ENCODE results near the gene FAM228B.

Gene FAM228B

GRCh38 chr2:24209389-24210105, 86.3 kb downstream of the FAM228B start:
- Mint-ChIP-seq H3K36me3 (ENCODE audit: low read depth) (peaks cover 32% of the 10 kb centered on the region), H3K4me1 (no peaks in the 10 kb centered on the region), H3K4me3 (no peak overlapping the region), H3K27ac (no peak overlapping the region), H3K9me3 (no peaks in the 10 kb centered on the region), H3K27me3 (ENCODE audit: low read depth) (no peaks in the 10 kb centered on the region)
- TF ChIP-seq, protein P1, sequence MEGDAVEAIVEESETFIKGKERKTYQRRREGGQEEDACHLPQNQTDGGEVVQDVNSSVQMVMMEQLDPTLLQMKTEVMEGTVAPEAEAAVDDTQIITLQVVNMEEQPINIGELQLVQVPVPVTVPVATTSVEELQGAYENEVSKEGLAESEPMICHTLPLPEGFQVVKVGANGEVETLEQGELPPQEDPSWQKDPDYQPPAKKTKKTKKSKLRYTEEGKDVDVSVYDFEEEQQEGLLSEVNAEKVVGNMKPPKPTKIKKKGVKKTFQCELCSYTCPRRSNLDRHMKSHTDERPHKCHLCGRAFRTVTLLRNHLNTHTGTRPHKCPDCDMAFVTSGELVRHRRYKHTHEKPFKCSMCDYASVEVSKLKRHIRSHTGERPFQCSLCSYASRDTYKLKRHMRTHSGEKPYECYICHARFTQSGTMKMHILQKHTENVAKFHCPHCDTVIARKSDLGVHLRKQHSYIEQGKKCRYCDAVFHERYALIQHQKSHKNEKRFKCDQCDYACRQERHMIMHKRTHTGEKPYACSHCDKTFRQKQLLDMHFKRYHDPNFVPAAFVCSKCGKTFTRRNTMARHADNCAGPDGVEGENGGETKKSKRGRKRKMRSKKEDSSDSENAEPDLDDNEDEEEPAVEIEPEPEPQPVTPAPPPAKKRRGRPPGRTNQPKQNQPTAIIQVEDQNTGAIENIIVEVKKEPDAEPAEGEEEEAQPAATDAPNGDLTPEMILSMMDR (IDR thresholded peaks at IDR 0.05; ENCODE audit: unreplicated experiment in 3 of 3), result no peak

DNA sequence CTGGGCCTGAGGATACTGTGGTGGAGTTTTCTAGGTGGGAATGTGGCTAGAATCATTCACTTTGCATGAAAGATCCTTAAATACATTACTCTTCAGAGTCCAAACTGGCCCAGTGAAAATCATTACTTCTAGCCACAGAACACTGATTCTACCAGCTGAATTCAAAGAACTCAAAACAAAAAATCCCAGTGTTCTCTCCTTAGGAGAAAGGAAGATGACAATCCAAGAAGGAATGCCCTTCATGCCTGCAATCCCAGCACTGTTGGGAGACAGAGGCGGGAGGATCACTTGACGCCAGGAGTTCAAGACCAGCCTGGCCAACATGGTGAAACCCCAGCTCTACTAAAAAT, 86.8 kb downstream of the FAM228B start:
- H3K27me3 Mint-ChIP-seq (ENCODE audit: low read depth), result no peaks in the 10 kb centered on the region
- no peaks in the 10 kb centered on the region for H3K9me3 Mint-ChIP-seq
- no peak overlapping the region for H3K27ac Mint-ChIP-seq
- H3K4me1 Mint-ChIP-seq, result no peaks in the 10 kb centered on the region
- TF ChIP-seq, protein P1 (IDR thresholded peaks at IDR 0.05; ENCODE audit: unreplicated experiment in 3 of 3), result no peak
- H3K4me3 Mint-ChIP-seq, result no peak overlapping the region
- H3K36me3 Mint-ChIP-seq (ENCODE audit: low read depth), result peaks cover 32% of the 10 kb centered on the region

GRCh38 chr2:24210723-24211122, 87.5 kb downstream of the FAM228B start:
- TF ChIP-seq, protein P1 (IDR thresholded peaks at IDR 0.05; ENCODE audit: unreplicated experiment in 3 of 3), result no peak
- peaks cover 27% of the 10 kb centered on the region for H3K36me3 Mint-ChIP-seq (ENCODE audit: low read depth)
- H3K27me3 Mint-ChIP-seq (ENCODE audit: low read depth), result no peaks in the 10 kb centered on the region
- H3K9me3 Mint-ChIP-seq, result no peaks in the 10 kb centered on the region
- no peak overlapping the region for H3K4me3 Mint-ChIP-seq
- H3K27ac Mint-ChIP-seq, result no peak overlapping the region
- H3K4me1 Mint-ChIP-seq, result no peaks in the 10 kb centered on the region

GRCh38 chr2:24211408-24211807, 88.1 kb downstream of the FAM228B start:
- Mint-ChIP-seq H3K4me1 (no peaks in the 10 kb centered on the region), H3K27ac (no peak overlapping the region), H3K9me3 (no peaks in the 10 kb centered on the region), H3K4me3 (no peak overlapping the region), H3K36me3 (ENCODE audit: low read depth) (peaks cover 29% of the 10 kb centered on the region), H3K27me3 (ENCODE audit: low read depth) (no peaks in the 10 kb centered on the region)
- TF ChIP-seq, protein P1 (IDR thresholded peaks at IDR 0.05; ENCODE audit: unreplicated experiment in 3 of 3), result no peak

GRCh38 chr2:24214880-24215279, 91.6 kb downstream of the FAM228B start:
- TF ChIP-seq, protein P1 (IDR thresholded peaks at IDR 0.05; ENCODE audit: unreplicated experiment in 3 of 3), result no peak
- H3K36me3 Mint-ChIP-seq (ENCODE audit: low read depth), result peaks cover 14% of the 10 kb centered on the region
- H3K27me3 Mint-ChIP-seq (ENCODE audit: low read depth), result peaks cover 4% of the 10 kb centered on the region
- no peak overlapping the region for H3K4me3 Mint-ChIP-seq
- H3K4me1 Mint-ChIP-seq, result no peaks in the 10 kb centered on the region
- H3K27ac Mint-ChIP-seq, result no peak overlapping the region
- no peaks in the 10 kb centered on the region for H3K9me3 Mint-ChIP-seq

All from nephron (organoid).